IMR-90 (cell line): ENCODE measurements around the gene MAP7. TPM values are rescaled to one million over a fixed set of nuclear protein-coding genes. Genes with fewer than 3 reads are reported as not detected.

ENCODE experiments used
- ATAC-seq: fragments of 200-7000 bp; cut with Tn5 transposase; 2 replicates; pipeline ENCODE4 v1.9.1; 2020; ENCODE audit warnings: low read depth, mild to moderate bottlenecking, moderate library complexity
- BruUV-seq: library from RNA; stranded (reverse); fragments of 400-500 nt; replicated peaks from 2 replicates; lab custom pipeline; 2021; lab: Mats Ljungman, UMichigan
- CTCF ChIA-PET: fragments of 300-600 bp; formaldehyde crosslinking; extraction: SDS; loops from one replicate; lab custom pipeline; 2021; ENCODE audit warnings: antibody characterized with exemption; lab: Yijun Ruan, JAX
- POLR2A ChIA-PET: fragments of 300-600 bp; sonication (Branson Sonifier 250); formaldehyde crosslinking; loops from one replicate; lab custom pipeline; 2022; ENCODE audit warnings: antibody characterized with exemption; ENCODE audit not compliant: unreplicated experiment; lab: Charles Lee
- DNase-seq: peaks from one replicate; pipeline ENCODE4 v3.0.0; 2013
- H2AFZ ChIP-seq: replicated peaks from 2 replicates; pipeline ENCODE3; 2013; ENCODE audit warnings: low read length, mild to moderate bottlenecking; ENCODE audit not compliant: poor library complexity
- H2AK5ac ChIP-seq: 2 replicates; pipeline ENCODE4 v1.6.1; 2013; ENCODE audit warnings: low read depth, low read length, inconsistent platforms
- H2AK9ac ChIP-seq: replicated peaks from 2 replicates; pipeline ENCODE3; 2013; ENCODE audit warnings: mild to moderate bottlenecking, low read depth, low read length, moderate library complexity; ENCODE audit not compliant: poor library complexity
- H2BK120ac ChIP-seq: 2 replicates; pipeline ENCODE4 v1.6.1; 2013; ENCODE audit warnings: low read depth, low read length, inconsistent platforms
- H2BK15ac ChIP-seq: 3 replicates; pipeline ENCODE4 v1.6.1; 2013; ENCODE audit warnings: low read depth, low read length, inconsistent platforms
- H2BK20ac ChIP-seq: 2 replicates; pipeline ENCODE4 v1.6.1; 2013; ENCODE audit warnings: low read depth, mild to moderate bottlenecking, inconsistent platforms, low read length, moderate library complexity
- H2BK5ac ChIP-seq: 2 replicates; pipeline ENCODE4 v1.6.1; 2013; ENCODE audit warnings: mild to moderate bottlenecking, low read depth, low read length, inconsistent platforms; ENCODE audit not compliant: poor library complexity, severe bottlenecking
- H3K14ac ChIP-seq: replicated peaks from 2 replicates; pipeline ENCODE4 v1.6.1; 2013; ENCODE audit warnings: low read depth, low read length, inconsistent platforms
- H3K18ac ChIP-seq: 2 replicates; pipeline ENCODE4 v1.6.1; 2013; ENCODE audit warnings: low read depth, low read length, control low read depth
- H3K23ac ChIP-seq: 2 replicates; pipeline ENCODE4 v1.6.1; 2013; ENCODE audit warnings: low read depth, low read length, inconsistent platforms
- H3K27ac ChIP-seq: 2 replicates; pipeline ENCODE4 v1.5.1; 2013; ENCODE audit warnings: mild to moderate bottlenecking, control low read depth, low read length; ENCODE audit not compliant: insufficient read depth
- H3K27me3 ChIP-seq: 2 replicates; pipeline ENCODE4 v1.6.1; 2013; ENCODE audit warnings: low read length; ENCODE audit not compliant: control insufficient read depth, insufficient read depth
- H3K36me3 ChIP-seq: 2 replicates; pipeline ENCODE4 v1.6.1; 2013; ENCODE audit warnings: low read length, mixed read lengths; ENCODE audit not compliant: control insufficient read depth, insufficient read depth
- H3K4ac ChIP-seq: 2 replicates; pipeline ENCODE4 v1.6.1; 2013; ENCODE audit warnings: low read depth, low read length, inconsistent platforms
- H3K4me1 ChIP-seq: 2 replicates; pipeline ENCODE4 v1.6.1; 2013; ENCODE audit warnings: low read length, mixed read lengths; ENCODE audit not compliant: control insufficient read depth, insufficient read depth
- H3K4me2 ChIP-seq: 2 replicates; pipeline ENCODE4 v1.6.1; 2013; ENCODE audit warnings: low read depth, mild to moderate bottlenecking, control low read depth, low read length, moderate library complexity
- H3K4me3 ChIP-seq: 2 replicates; pipeline ENCODE4 v1.5.1; 2013; ENCODE audit warnings: low read depth, mild to moderate bottlenecking, control low read depth, low read length, moderate library complexity; ENCODE audit not compliant: insufficient read depth
- H3K56ac ChIP-seq: 2 replicates; pipeline ENCODE4 v1.6.1; 2013; ENCODE audit warnings: low read length, inconsistent platforms; ENCODE audit not compliant: insufficient read depth; ENCODE audit errors: extremely low read depth
- H3K79me1 ChIP-seq, 2 experiments: 2 replicates each; pipeline ENCODE4 v1.6.1; 2013; ENCODE audit warnings: low read length in 2 of 2, inconsistent platforms in 1 of 2, low read depth in 1 of 2
- H3K9ac ChIP-seq: 2 replicates; pipeline ENCODE4 v1.6.1; 2013; ENCODE audit warnings: low read depth, low read length, control low read depth
- H3K9me1 ChIP-seq: 2 replicates; pipeline ENCODE4 v1.6.1; 2013; ENCODE audit warnings: low read length, inconsistent platforms; ENCODE audit not compliant: insufficient read depth
- H3K9me3 ChIP-seq: 2 replicates; pipeline ENCODE4 v1.6.1; 2013; ENCODE audit warnings: low read length; ENCODE audit not compliant: control insufficient read depth, insufficient read depth
- H4K20me1 ChIP-seq: 2 replicates; pipeline ENCODE4 v1.6.1; 2013; ENCODE audit warnings: low read length, inconsistent platforms; ENCODE audit not compliant: insufficient read depth
- H4K5ac ChIP-seq: 2 replicates; pipeline ENCODE4 v1.6.1; 2013; ENCODE audit warnings: mild to moderate bottlenecking, low read depth, low read length, control low read depth
- H4K8ac ChIP-seq, 2 experiments: 2 replicates each; pipeline ENCODE4 v1.6.1; 2013; ENCODE audit warnings: low read depth in 2 of 2, low read length in 2 of 2, control low read depth in 1 of 2, inconsistent platforms in 1 of 2
- H4K91ac ChIP-seq: 2 replicates; pipeline ENCODE4 v1.6.1; 2013; ENCODE audit warnings: low read depth, low read length, inconsistent platforms; ENCODE audit not compliant: insufficient read depth
- CEBPB ChIP-seq: IDR thresholded peaks from 2 replicates; pipeline ENCODE4 v1.6.1; 2012; ENCODE audit warnings: low read depth, low read length, improper control_type of control experiment
- FOS ChIP-seq: fragments of 150-350 bp; IDR thresholded peaks from 2 replicates; pipeline ENCODE4 v1.6.1; 2016; ENCODE audit warnings: low read depth, low read length
- MAFK ChIP-seq: IDR thresholded peaks from 2 replicates; pipeline ENCODE4 v1.6.1; 2012; ENCODE audit warnings: low read depth, low read length, improper control_type of control experiment
- MXI1 ChIP-seq: IDR thresholded peaks from 2 replicates; pipeline ENCODE4 v1.6.1; 2012; ENCODE audit warnings: low read depth, mild to moderate bottlenecking, low read length, moderate library complexity, borderline replicate concordance
- RCOR1 ChIP-seq: IDR thresholded peaks from 2 replicates; pipeline ENCODE4 v1.6.1; 2012; ENCODE audit warnings: mild to moderate bottlenecking, low read length, improper control_type of control experiment; ENCODE audit not compliant: insufficient replicate concordance
- SMC3 ChIP-seq: fragments of 150-350 bp; IDR thresholded peaks from 2 replicates; pipeline ENCODE4 v1.6.1; 2016; ENCODE audit warnings: low read depth, mild to moderate bottlenecking, antibody characterized with exemption, low read length, moderate library complexity
- WGBS, 2 experiments: methylation state at CpG; one replicate each; pipeline versions ENCODE4 v1.1.5 to v1.1.7; 2013; ENCODE audit warnings: missing lambda C conversion rate in 2 of 2; ENCODE audit not compliant: insufficient read length in 1 of 2; ENCODE audit errors: extremely low coverage in 2 of 2; 5-methylcytosine and 5-hydroxymethylcytosine counted together
- dilution Hi-C: fragments of 300-500 bp; cut with HindIII; formaldehyde crosslinking; loops from one replicate; pipeline ENCODE4 v1.14.3; 2018; ENCODE audit warnings: low sequenced_read_pairs; ENCODE audit not compliant: unreplicated experiment
- in situ Hi-C: fragments of 300-500 bp; cut with MboI; formaldehyde crosslinking; loops from 3 replicates; pipeline ENCODE4 v1.14.3; 2019; ENCODE audit warnings: low sequenced_read_pairs, inconsistent platforms, mixed read lengths
- intact Hi-C: fragments of 100-400 bp; cut with micrococcal nuclease; formaldehyde crosslinking; loops from 2 replicates; pipeline ENCODE4 v1.10.0; 2022
- polyA plus RNA-seq, 3 experiments: library from polyadenylated mRNA; depleted of rRNA; stranded (reverse); fragments of >200 nt; gene quantifications; 2 replicates each; pipeline ENCODE4 v1.2.3, GENCODE V29; 2012; ENCODE audit warnings: low replicate concordance in 1 of 3
- total RNA-seq: library from RNA; depleted of rRNA; stranded (reverse); fragments of >200 nt; gene quantifications from 2 replicates; pipeline ENCODE4 v1.2.3, GENCODE V29; 2012

The MAP7 gene
- total and polyA plus RNA-seq, 2 of the 4 experiments (the other 2 are of a cell fraction): 0.19 to 0.36 TPM

DNA sequence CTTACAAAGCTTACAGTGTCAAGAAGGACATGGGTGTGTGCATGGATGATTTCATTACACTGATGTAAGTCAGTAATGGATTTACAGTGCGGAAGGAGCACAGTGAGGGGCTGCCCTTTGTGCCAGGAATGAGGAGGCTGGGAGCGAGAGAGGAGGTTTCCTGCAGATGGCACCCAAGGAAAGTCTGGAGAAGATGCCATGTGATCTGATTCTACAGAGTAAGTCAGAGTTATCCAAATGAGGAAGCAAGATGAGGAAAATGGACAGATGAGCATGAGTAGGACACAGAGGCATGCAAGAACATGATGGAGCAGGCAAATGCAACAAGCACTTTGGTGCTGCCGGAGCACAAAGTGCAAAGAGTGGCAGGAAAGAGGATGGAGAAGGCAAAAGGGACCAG is 29.7 kb downstream of the MAP7 start:
- WGBS, 2 experiments: 83% methylated on average over 2 of the region's 3 CpGs; no CpG with 5 or more reads in 1 of the 2 experiments
- ChIA-PET POLR2A (no interaction called here), CTCF (no interaction called here)
- BruUV-seq: no TSS peak
- Histone ChIP-seq H3K4me2 (no peak overlapping the region), H2AK5ac (no peak overlapping the region), H2BK15ac (no peak overlapping the region), H3K27ac (no peak overlapping the region), H3K9ac (no peak overlapping the region), H3K9me1 (no peaks in the 10 kb centered on the region), H3K56ac (no peak overlapping the region), H4K91ac (no peak overlapping the region), H2AFZ (no peak overlapping the region), H2AK9ac (no peak overlapping the region), H3K4ac (no peak overlapping the region), H2BK5ac (no peak overlapping the region), H4K20me1 (no peaks in the 10 kb centered on the region), H2BK20ac (no peak overlapping the region), H2BK120ac (no peak overlapping the region), H3K14ac (no peak overlapping the region), H3K9me3 (no peaks in the 10 kb centered on the region), H3K23ac (no peak overlapping the region), H3K4me1 (no peaks in the 10 kb centered on the region), H4K8ac (no peak overlapping the region), H3K36me3 (no peaks in the 10 kb centered on the region), H3K27me3 (peaks cover 16% of the 10 kb centered on the region), H4K5ac (no peak overlapping the region), H3K4me3 (no peak overlapping the region), H3K79me1 (no peaks in the 10 kb centered on the region), H3K18ac (no peak overlapping the region)
- in situ Hi-C loops (no loop called here), intact Hi-C loops (no loop called here), dilution Hi-C loops (no loop called here)
- DNase-seq (no peak), ATAC-seq (no peak)
- TF ChIP-seq FOS: no peak
- no peak for TF ChIP-seq RCOR1
- no peak for TF ChIP-seq MAFK
- TF ChIP-seq MXI1: no peak
- no peak for TF ChIP-seq CEBPB
- no peak for TF ChIP-seq SMC3
